Measurements from ENCODE around the gene SERPIND1. TPM values are rescaled to one million over a fixed set of nuclear protein-coding genes. Genes with fewer than 3 reads are reported as not detected.
A peak's percentile ranks its signal among the peaks of the same experiment; 100 is the strongest.

The SERPIND1 gene
- total and polyA plus RNA-seq, 10 donors: 0.03 to 0.14 (median 0.09) TPM; not detected in 6

GRCh38 chr22:20741008-20741633, 32.8 kb upstream of the SERPIND1 start:
- DNase-seq: no peak
- Histone ChIP-seq H3K36me3 (peaks cover 0 to 91% (median 42%) of the 10 kb centered on the region in 6 donors), H3K4me1 (peaks cover 4 to 43% (median 25%) of the 10 kb centered on the region in 6 donors), H3K4me3 (no peak overlapping the region), H3K27ac (peak overlapping the region in 1 of 8 donors; percentile 4), H3K9me3 (no peaks in the 10 kb centered on the region), H3K27me3 (replicated peaks in 1 of 7) (no peaks in the 10 kb centered on the region)
- intact Hi-C loops (cut with DNase I; ENCODE audit: low total_unique reads): no loop called here
- WGBS, 5 donors: 79 to 88% (median 84%) methylated on average over 6 of the region's 6 CpGs
- TF ChIP-seq POLR2A (IDR thresholded peaks at IDR 0.05): no peak
- TF ChIP-seq CTCF (IDR thresholded peaks at IDR 0.05 in 8 of 11, conservative IDR thresholded peaks at IDR 0.05 in 3 of 11): no peak

GRCh38 chr22:20741634-20742581, 32.0 kb upstream of the SERPIND1 start:
- H3K27me3 ChIP-seq (replicated peaks in 1 of 7): no peaks in the 10 kb centered on the region
- peaks cover 0 to 91% (median 50%) of the 10 kb centered on the region in 6 donors for H3K36me3 ChIP-seq
- TF ChIP-seq CTCF (IDR thresholded peaks at IDR 0.05 in 8 of 11, conservative IDR thresholded peaks at IDR 0.05 in 3 of 11) (peak in 10 of 11 experiments; percentile 14 to 84 (median 65)), POLR2AphosphoS5 (IDR thresholded peaks at IDR 0.05) (peak in 1 of 3 donors; percentile 25), POLR2A (IDR thresholded peaks at IDR 0.05) (no peak)
- no peak for DNase-seq
- no peaks in the 10 kb centered on the region for H3K9me3 ChIP-seq
- intact Hi-C loops (cut with DNase I; ENCODE audit: low total_unique reads): no loop called here
- WGBS, 5 donors: 57 to 73% (median 66%) methylated on average over 14 to 16 of the region's 16 CpGs
- peaks cover 4 to 46% (median 25%) of the 10 kb centered on the region in 6 donors for H3K4me1 ChIP-seq
- H3K4me3 ChIP-seq: no peak overlapping the region
- peak overlapping the region in 2 of 8 donors; percentile 9 to 22 for H3K27ac ChIP-seq

GRCh38 chr22:20742764-20743163, 31.1 kb upstream of the SERPIND1 start:
- WGBS, 5 donors: 36 to 74% (median 45%) methylated on average over 2 of the region's 2 CpGs

More at GRCh38 chr22:20742764-20743163, 31.1 kb upstream of the SERPIND1 start:
- Histone ChIP-seq H3K9me3 (no peaks in the 10 kb centered on the region), H3K4me1 (peaks cover 4 to 54% (median 25%) of the 10 kb centered on the region in 6 donors), H3K4me3 (no peak overlapping the region), H3K27ac (no peak overlapping the region), H3K36me3 (peaks cover 0 to 94% (median 58%) of the 10 kb centered on the region in 6 donors), H3K27me3 (replicated peaks in 1 of 7) (no peaks in the 10 kb centered on the region)
- DNase-seq: no peak
- no peak for TF ChIP-seq POLR2A (IDR thresholded peaks at IDR 0.05)
- TF ChIP-seq POLR2AphosphoS5 (IDR thresholded peaks at IDR 0.05): no peak
- TF ChIP-seq CTCF (IDR thresholded peaks at IDR 0.05 in 8 of 11, conservative IDR thresholded peaks at IDR 0.05 in 3 of 11): no peak
- intact Hi-C loops (cut with DNase I; ENCODE audit: low total_unique reads): no loop called here
